HL-60/S4 treated with phorbol 12-myristate 13-acetate at 8.2 ng/mL for 4 days and 3 days (cell line): ENCODE results near the gene PRMT2.
"Not testable (repeated sequence)": the region's sequence is repeated elsewhere in the genome, so short reads cannot be mapped to it uniquely, and the experiment has no call there.

Experiments
- in situ Hi-C: fragments of 300-500 bp; cut with MboI; formaldehyde crosslinking; loops from 2 replicates; pipeline ENCODE4 v1.15.0; 2022; ENCODE audit warnings: low sequenced_read_pairs

Gene PRMT2

GRCh38 chr21:46666941-46667740, 31.7 kb downstream of the PRMT2 start:
- in situ Hi-C loops = no loop called here

- in situ Hi-C loops = no loop called here
Observed at GRCh38 chr21:46667741-46668380, 32.4 kb downstream of the PRMT2 start.

DNA sequence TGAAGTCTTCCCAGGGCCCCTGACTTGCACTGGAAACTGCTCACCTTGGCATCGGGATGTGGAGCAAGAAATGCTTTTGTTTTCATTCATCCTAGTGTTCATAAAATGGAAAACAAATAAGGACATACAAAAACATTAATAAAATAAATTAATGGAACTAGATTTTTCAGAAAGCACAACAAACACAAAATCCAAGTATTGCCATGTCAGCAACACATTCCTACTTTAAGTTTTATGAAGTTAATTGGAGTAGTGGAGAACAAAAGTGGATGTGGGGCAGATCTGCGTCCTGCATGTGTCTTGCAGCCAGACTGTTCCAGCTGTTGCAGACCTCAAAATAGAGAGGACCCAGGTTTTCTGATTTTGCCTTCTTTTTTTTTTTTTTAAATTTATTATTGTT, 32.9 kb downstream of the PRMT2 start:
- in situ Hi-C loops = no loop called here

GRCh38 chr21:46668904-46669303, 33.4 kb downstream of the PRMT2 start:
- in situ Hi-C loops = not testable (repeated sequence)

DNA sequence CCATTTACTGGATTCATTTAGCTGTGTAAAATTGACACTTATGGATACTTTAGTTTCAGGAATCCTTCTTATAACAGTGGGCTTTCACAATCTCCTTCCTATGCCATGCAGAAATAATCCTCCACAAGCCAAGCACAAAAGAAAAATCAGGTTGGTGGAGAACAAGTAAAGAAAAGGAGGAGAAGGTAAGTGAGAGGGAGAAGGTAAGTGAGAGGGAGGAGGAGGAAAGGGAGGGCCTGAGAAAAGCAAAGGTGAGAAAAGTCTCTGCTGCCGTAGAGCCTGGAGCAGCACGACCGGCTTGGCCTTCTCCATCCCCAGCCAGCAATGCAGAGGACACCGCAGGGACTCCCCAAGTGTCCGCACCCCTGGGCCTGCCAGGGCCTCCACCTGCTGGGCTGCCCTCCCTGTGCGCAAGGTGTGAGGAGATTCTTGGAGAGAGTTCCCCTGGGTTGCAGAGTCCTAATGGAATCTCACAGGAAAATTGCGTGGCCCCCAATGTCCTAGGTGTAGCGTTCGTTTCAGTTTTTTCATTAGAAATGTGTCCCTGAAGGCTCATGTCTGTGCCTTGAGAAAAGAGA, 39.0 kb downstream of the PRMT2 start:
- in situ Hi-C loops = no loop called here

DNA sequence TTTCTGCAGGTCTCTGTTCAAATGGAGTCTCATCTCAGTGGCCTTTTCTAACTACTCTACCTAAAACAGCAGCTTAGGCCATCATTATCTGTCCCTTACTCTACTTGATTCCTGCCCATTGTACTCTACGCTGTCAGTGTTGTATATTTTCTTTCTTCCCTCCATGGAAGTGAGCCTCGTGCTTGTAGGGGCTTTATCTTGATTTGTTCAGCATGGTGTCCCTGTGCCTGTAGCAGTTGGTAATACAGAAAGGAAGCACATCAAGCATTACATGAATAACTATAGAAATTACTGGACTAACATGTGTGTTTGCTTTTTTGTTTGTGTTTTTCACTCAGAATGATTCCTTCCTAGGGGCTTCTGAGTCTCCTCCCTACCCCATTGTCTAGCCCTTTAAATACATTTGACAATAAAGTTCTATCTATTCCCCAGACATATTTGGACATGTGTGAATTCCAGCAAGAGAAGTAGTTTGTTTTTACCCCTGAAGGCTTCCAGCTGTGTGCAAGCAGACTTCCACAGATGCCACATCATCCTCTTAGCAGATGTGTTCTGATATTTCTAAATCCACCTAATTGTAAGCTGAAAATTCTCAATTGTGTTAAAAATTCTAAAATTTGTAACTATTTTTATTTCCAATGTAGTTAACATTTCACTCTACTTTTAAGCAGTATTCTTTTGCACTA, 40.3 kb downstream of the PRMT2 start:
- in situ Hi-C loops = no loop called here

DNA sequence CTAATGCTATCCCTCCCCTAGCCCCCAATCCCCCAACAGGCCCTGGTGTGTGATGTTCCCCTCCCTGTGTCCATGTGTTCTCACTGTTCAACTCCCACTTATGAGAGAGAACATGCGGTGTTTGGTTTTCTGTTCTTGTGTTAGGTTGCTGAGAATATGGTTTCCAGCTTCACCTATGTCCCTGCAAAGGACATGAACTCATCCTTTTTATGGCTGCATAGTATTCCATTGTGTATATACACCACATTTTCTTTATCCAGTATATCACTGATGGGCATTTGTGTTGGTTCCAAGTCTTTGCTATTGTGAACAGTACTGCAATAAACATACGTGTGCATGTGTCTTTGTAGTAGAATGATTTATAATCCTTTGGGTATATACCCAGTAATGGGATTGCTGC, 41.1 kb downstream of the PRMT2 start:
- in situ Hi-C loops = not testable (repeated sequence)

GRCh38 chr21:46681593-46681992, 46.1 kb downstream of the PRMT2 start:
- in situ Hi-C loops = not testable (repeated sequence)

DNA sequence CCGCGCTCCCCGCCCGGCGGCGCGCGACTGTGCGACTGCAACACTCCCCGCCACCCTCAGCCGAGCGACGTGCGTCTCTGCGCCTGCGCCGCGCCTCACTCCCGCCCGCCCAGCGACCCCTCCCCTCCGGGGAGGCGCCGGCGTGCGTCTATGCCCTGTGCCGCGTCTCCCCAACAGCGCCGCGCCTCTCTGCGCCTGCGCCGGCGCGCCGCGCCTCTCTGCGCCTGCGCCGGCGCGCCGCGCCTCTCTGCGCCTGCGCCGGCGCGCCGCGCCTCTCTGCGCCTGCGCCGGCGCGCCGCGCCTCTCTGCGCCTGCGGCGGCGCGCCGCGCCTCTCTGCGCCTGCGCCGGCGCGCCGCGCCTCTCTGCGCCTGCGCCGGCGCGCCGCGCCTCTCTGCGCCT, 63.2 kb downstream of the PRMT2 start:
- in situ Hi-C loops = not testable (repeated sequence)

DNA sequence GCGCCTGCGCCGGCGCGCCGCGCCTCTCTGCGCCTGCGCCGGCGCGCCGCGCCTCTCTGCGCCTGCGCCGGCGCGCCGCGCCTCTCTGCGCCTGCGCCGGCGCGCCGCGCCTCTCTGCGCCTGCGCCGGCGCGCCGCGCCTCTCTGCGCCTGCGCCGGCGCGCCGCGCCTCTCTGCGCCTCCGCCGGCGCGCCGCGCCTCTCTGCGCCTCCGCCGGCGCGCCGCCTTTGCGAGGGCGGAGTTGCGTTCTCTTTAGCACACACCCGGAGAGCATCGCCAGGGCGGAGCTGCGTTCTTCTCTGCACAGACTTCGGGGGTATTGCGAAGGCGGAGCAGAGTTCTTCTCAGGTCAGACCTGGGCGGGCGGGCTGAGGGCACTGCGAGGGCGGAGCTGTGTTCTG, 63.6 kb downstream of the PRMT2 start:
- in situ Hi-C loops = not testable (repeated sequence)
